ENCODE measurements around the gene FHIT.

DNA sequence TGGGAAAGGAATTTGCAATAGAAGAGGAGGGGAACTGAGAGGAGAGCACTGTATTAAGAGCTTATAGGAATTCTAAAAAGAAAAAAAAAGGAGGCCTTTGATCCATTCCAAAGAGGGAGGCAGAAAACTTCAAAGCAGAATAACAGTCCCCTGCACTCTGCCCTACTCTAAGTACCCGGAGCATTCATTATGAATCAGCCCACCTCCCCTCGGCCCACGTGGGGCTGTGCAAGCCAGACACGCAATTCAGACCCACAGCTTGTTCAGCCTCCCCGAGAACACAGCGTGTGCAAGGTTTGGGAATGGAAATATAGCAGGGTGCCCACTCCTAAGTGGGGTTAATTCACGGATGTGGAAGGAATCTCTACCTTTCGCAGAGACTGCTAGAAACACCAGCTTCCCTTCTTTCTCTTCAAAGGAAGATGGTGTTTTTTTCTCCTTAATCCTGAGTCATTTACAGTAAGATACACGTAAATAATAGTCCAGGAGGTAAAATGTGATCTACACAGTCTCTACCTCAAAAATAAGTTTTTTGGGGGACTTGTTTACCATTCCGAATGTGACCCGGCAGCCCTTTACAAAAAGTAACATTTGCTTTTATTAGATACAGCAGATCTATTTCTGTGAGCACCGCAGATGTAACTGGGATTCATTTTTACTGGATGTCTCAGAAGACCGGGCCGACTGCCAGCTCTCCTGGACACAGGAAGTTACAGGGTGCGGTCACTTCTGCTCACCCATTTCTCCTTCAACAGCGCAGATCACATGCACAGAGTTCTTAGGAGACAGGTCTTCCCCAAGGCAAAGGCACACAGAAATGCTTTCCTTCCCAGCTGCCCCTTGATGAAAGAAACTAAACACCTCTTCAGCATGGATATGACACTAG lies 1433.0 kb downstream of the FHIT start:
- TF ChIP-seq CTCF (IDR thresholded peaks at IDR 0.05; ENCODE audit: low read depth, low read length, poor library complexity, severe bottlenecking), result no peak
- TF ChIP-seq EZH2phosphoT487 (IDR thresholded peaks at IDR 0.05; ENCODE audit: borderline replicate concordance, low read length), result no peak
